GM12872 (cell line): ENCODE data around the gene TNS4.

Source experiments
- TF ChIP-seq, protein P1 (sequence below): IDR thresholded peaks from 3 replicates; pipeline ENCODE4 v1.5.1; 2011; ENCODE audit warnings: low read depth, mild to moderate bottlenecking, low read length, moderate library complexity; ENCODE audit not compliant: insufficient read depth

The TNS4 gene

GRCh38 chr17:40484285-40484972 is 17.0 kb downstream of the TNS4 start:
- TF ChIP-seq, protein P1, sequence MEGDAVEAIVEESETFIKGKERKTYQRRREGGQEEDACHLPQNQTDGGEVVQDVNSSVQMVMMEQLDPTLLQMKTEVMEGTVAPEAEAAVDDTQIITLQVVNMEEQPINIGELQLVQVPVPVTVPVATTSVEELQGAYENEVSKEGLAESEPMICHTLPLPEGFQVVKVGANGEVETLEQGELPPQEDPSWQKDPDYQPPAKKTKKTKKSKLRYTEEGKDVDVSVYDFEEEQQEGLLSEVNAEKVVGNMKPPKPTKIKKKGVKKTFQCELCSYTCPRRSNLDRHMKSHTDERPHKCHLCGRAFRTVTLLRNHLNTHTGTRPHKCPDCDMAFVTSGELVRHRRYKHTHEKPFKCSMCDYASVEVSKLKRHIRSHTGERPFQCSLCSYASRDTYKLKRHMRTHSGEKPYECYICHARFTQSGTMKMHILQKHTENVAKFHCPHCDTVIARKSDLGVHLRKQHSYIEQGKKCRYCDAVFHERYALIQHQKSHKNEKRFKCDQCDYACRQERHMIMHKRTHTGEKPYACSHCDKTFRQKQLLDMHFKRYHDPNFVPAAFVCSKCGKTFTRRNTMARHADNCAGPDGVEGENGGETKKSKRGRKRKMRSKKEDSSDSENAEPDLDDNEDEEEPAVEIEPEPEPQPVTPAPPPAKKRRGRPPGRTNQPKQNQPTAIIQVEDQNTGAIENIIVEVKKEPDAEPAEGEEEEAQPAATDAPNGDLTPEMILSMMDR = no peak

DNA sequence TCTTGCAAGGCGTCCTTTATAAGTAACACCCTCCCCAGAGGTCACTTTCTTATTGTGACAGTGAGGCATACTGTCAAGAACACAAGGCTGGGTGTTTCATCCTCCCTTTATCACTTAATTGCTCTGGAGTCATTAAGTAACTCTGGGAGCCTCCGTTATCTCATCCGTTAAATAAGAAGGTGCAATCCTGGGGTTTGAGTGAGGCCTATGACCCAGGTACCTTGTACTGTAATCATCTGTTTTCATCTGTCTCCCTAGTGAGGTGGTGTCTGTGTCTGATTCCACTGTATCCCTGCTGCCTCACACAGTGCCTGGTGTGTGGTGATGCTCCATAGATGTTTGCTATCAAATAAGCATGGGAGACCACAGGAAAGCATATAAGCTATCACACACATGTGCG is 17.7 kb downstream of the TNS4 start:
- TF ChIP-seq, protein P1 = no peak

DNA sequence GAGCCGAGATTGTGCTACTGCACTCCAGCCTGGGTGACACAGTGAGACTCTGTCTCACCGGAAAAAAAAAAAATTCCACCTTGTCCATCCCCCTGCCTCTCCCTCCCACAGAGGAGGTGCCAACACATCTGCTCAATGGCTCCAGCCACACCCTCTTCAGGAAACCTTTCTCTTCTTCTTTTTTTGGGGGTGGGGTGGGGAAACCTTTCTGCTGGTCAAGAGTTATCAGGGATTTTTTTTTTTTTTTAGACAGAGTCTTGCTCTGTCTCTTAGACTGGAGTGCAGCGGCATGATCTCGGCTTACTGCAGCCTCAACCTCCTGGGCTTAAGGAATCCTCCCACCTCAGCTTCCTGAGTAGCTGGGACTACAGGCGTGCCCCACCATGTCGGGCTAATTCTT is 18.7 kb downstream of the TNS4 start:
- TF ChIP-seq, protein P1 = no peak

DNA sequence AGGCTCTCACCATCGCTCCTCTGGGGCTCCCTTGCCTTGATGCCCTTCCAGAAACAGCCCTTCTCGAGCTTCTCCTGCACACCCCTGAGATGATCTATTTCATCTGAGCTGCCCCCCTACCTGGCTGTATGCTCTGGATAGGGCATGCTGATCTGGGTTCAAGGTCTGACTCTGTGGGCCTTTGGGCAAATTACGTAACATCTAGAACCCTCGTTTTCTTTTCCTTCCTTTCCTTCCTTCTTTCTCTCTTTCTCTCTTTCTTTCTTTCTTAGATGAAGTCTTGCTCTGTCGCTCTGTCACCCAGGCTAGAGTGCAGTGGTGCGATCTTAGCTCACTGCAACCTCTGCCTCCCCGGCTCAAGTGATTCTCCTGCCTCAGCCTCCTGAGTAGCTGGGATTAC is 20.3 kb downstream of the TNS4 start:
- TF ChIP-seq, protein P1 = no peak

- TF ChIP-seq, protein P1 = no peak
Measured at GRCh38 chr17:40480501-40481003, 20.9 kb downstream of the TNS4 start.

GRCh38 chr17:40479754-40480480 is 21.5 kb downstream of the TNS4 start:
- TF ChIP-seq, protein P1 = no peak

GRCh38 chr17:40478486-40478885 is 22.9 kb downstream of the TNS4 start:
- TF ChIP-seq, protein P1 = no peak
